Activated CD4-positive, alpha-beta T cell treated with anti-CD3 and anti-CD28 coated beads, Interleukin-2, amount 50 U/mL, for 48 hours (primary cell): ENCODE data around the gene TMEM269.
"Not testable (repeated sequence)": the region's sequence is repeated elsewhere in the genome, so short reads cannot be mapped to it uniquely, and the experiment has no call there.

ENCODE experiments used
- DNase-seq, 2 experiments: peaks; one replicate each; pipeline ENCODE4 v3.0.0-alpha.2; 2020

TMEM269 gene

DNA sequence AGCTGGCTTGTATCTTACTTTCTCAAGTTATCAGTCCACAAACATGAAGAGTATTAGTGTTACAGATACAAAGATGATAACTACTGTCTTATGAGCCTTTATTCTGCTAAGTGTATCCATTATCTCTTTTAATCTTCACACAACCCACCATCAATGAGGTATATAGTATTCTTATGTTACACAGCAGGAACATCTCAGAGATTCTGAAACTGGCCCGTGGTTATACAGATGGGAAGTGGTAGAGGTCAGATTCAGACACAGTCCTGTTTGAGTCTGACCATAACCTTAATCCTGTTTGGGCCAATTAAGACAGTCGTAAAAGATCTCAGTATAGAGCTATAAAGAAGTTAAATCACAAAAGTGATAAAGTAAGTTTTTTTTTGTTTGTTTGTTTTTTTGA, 5.1 kb upstream of the TMEM269 start:
- DNase-seq: no peak

GRCh38 chr1:42780176-42780575, 4.6 kb upstream of the TMEM269 start:
- DNase-seq: no peak

GRCh38 chr1:42783092-42783491, 1.7 kb upstream of the TMEM269 start:
- DNase-seq: no peak

GRCh38 chr1:42784547-42784945, 245 bp upstream of the TMEM269 start:
- DNase-seq: no peak

DNA sequence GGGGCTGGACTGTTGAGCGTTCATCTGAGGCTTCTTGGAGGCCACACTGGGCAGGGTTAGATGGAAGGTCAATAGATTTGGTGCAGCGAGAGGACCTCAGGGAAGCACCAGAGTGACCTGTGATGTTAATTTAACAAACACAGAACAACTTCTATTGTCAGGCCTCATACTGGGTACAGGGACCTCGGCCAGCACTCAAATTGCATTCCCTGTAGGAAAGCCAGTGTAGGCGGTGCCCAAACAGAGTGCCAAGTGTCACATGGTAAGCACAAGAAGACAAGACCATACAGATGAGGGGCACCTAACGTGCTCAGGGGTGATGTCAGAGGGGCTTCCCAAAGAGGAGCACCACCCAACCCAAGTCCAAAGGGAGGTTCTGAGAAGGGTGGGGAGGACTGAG, 1.3 kb downstream of the TMEM269 start:
- no peak for DNase-seq

- no peak for DNase-seq
These were observed 3.2 kb downstream of the TMEM269 start for GRCh38 chr1:42788021-42788420.

DNA sequence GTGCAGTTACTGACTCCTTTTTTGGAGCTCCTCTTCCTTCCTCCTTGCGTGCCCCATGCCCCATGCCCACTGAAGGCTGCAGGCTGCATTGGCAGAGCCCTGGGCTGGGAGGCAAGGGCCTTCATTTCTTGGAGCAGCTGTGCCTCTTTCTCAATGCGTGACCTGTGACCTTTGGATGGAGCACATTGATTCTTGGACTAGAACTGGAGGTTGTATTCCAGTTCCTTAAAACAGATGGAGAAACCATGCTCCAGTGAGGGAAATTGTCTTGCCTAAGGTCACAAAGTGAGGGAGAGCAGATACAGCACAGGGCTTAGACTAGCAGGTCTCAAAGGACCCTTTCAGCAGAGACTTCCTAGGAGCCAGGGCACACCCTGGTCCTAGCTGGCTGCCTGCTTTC, 9.0 kb downstream of the TMEM269 start:
- DNase-seq: no peak

GRCh38 chr1:42797414-42797813, 12.6 kb downstream of the TMEM269 start:
- DNase-seq: no peak

- no peak for DNase-seq
These were observed 13.2 kb downstream of the TMEM269 start for GRCh38 chr1:42797979-42798378.

DNA sequence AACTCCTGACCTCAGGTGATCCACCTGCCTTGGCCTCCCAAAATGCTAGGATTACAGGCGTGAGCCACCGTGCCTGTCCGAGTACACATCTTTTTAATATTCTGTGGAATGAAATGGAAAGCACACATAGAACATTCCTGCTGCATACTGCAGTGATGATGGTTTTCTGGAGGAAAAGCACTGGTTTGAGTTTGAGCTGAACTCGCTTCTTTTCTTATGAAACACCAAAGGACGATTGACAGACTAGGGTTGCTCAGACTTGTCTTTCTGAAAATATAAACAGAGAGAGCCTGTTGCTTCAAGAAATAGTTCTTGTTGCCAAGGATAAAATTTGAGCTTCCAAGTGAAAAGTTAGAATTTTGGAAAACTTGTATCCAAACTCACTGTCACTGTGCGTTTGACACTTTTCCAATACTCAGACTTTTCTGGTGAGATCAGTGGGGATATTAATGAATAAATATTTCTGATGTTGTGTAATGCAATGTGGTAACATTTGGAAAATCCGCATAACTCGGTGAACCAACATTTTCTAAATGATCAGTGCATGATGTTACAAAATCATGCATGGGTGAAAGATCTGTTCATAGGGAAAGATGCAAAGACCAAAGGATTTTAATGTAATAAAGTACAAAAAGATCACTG, 17.2 kb downstream of the TMEM269 start:
- DNase-seq: no peak

DNA sequence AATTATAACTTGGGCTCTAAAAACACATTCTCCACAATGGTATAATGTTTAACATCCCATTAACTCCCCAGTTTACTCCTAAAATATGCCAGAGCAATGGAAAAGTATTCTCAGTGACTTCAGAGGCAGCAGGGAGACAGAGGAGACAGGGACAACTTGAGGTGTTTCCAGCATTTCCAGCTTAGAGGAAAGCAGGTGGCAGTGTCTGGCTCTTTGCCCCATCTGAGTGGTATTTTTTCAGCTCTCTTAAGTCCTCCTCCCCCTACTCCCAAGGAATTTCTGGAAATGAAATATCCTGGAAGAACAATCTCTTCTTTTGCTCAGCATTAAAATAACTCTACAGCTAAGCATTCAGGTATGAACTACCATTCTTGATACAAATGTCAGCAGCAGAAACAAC, 21.4 kb downstream of the TMEM269 start:
- DNase-seq: no peak

- no peak for DNase-seq
These were observed 21.8 kb downstream of the TMEM269 start for GRCh38 chr1:42806593-42806992.

GRCh38 chr1:42807056-42807668, 22.4 kb downstream of the TMEM269 start:
- DNase-seq: no peak

DNA sequence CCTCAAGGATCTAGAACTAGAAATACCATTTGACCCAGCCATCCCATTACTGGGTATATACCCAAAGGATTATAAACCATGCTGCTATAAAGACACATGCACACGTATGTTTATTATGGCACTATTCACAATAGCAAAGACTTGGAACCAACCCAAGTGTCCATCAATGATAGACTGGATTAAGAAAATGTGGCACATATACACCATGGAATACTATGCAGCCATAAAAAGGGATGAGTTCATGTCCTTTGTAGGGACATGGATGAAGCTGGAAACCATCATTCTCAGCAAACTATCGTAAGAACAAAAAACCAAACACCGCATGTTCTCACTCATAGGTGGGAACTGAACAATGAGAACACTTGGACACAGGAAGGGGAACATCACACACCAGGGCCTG, 30.0 kb downstream of the TMEM269 start:
- not testable (repeated sequence) for DNase-seq

GRCh38 chr1:42815941-42816584, 31.3 kb downstream of the TMEM269 start:
- DNase-seq: peak; percentile 2 to 16

GRCh38 chr1:42816585-42817439, 32.0 kb downstream of the TMEM269 start, which contains the start of the genes ERMAP and SVBP:
Gene ERMAP (plus strand): TSS chr1:42817122. CDS start chr1:42830449, 13,327 bp downstream.
Gene SVBP (minus strand): TSS chr1:42817397. CDS start chr1:42816544, 853 bp downstream.
- DNase-seq: peak; percentile 93 to 94

DNA sequence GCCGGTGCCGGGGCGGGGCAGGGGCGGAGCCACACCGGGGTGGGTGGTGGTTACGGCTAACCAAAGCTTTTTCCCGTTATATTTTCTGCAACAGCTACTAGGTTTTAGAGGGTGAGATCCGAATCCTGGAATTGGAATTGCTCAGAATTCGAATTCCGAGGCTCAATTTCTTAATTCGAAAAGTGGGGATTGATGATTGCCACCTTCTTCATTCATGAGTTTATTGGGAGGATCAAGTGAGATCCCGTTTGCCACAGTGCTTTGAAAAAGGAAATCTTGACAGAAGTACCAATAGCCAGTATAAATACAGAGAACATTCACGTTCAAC, 32.6 kb downstream of the TMEM269 start:
- no peak for DNase-seq

GRCh38 chr1:42817976-42818375, 33.2 kb downstream of the TMEM269 start:
- no peak for DNase-seq

- DNase-seq: no peak
These were observed 36.0 kb downstream of the TMEM269 start for GRCh38 chr1:42820813-42821212.

DNA sequence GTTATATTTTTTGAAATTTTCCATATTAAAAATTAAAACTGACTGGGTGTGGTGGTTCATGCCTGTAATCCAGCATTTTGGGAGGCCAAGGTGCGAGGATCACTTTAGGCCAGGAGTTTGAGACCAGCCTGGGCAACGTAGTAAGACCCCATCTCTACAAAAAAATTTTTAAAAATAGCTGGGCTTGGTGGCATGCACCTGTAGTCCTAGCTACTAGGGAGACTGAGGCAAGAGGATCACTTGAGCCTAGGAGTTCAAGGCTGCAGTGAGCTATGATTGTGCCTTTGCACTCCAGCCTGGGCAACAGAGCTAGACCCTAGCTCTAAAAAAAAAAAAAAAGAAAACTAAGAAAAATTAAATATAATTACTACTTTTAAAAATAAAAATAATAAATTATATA, 36.9 kb downstream of the TMEM269 start:
- DNase-seq: no peak

- DNase-seq: no peak
These were observed 38.1 kb downstream of the TMEM269 start for GRCh38 chr1:42822800-42823392.

DNA sequence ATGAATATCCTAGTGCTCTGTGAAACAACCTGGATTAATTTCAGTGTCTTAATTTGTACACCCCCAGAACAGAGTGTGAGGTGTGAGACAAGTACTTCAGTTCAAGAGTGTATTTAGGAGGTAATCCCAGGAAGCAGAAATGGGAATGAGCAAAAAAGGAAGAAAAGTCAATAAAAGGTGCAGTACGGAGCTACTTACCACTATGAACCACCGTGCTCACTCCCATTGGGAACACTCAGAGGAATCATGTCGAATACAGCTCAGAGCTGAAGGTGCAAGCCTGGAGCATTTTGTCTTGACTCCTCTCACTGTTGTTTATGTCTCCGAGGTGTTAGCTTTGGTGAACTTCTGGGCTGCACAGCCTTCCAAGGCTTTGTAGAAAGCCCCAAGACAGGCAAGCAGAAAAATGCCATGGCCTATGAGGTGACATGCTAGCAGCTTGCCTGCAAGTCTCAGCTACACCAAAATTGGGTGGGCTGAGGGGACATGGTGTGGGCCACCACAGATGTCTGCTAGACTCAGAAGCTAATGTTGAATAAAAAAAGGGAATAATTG, 39.8 kb downstream of the TMEM269 start:
- no peak for DNase-seq
